KOPT-K1 (cell line): ENCODE measurements around the gene GJD4.

ENCODE experiments used
- H3K27ac ChIP-seq: fragments of 200-600 bp; sonication (generic); 2 replicates; pipeline ENCODE4 v1.5.1; 2016; ENCODE audit warnings: antibody characterized with exemption, mild to moderate bottlenecking, low read depth, low read length; ENCODE audit not compliant: poor library complexity, severe bottlenecking
- H3K36me3 ChIP-seq: fragments of 200-600 bp; sonication (generic); 2 replicates; pipeline ENCODE4 v1.5.1; 2017; ENCODE audit warnings: antibody characterized with exemption, mild to moderate bottlenecking, low read length, moderate library complexity; ENCODE audit not compliant: insufficient read depth
- H3K9me3 ChIP-seq: fragments of 200-600 bp; sonication (generic); 2 replicates; pipeline ENCODE4 v1.5.1; 2017; ENCODE audit warnings: antibody characterized with exemption, low read length, mild to moderate bottlenecking; ENCODE audit not compliant: insufficient read depth, poor library complexity, severe bottlenecking

The GJD4 gene

DNA sequence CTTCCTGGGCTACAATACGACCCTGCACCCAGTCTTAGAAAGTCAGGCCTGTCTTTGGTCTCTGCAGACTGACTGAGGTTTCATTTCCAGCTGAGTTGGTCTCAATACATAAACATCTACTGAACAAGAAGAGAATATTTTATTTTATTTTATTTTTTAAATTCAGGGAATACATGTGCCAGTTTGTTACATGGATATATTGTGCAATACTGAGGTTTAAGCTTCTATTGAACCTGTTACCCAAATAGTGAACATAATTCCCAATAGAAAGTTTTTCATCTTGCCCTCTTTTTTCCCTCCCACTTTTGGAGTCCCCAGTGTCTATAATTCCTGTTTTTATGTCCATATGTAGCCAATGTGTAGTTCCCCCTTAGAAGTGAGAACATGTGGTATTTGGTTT is 26.3 kb downstream of the GJD4 start:
- H3K9me3 ChIP-seq = no peaks in the 10 kb centered on the region

DNA sequence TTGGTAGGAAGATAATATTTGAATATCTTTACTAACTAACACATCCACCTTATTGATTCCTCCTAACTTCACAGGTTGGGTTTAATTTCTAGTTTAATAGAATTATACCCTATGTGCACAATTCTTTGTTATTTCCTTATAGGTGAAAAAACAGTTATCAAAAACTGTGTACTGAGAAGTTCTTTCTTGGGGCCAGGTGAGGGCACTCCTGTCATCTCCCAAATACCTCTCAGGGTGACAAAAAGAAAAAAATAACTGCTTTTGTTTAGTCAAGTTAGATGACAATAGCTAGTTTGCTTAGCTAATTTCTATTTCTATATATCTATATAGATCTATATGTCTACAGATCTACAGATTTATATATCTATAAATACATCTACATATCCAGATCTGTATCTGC is 26.9 kb downstream of the GJD4 start:
- Histone ChIP-seq H3K9me3 (no peaks in the 10 kb centered on the region), H3K36me3 (no peaks in the 10 kb centered on the region), H3K27ac (no peak overlapping the region)

More for the DNA sequence above, 26.3 kb downstream of the GJD4 start:
- Histone ChIP-seq H3K27ac (no peak overlapping the region), H3K36me3 (no peaks in the 10 kb centered on the region)

DNA sequence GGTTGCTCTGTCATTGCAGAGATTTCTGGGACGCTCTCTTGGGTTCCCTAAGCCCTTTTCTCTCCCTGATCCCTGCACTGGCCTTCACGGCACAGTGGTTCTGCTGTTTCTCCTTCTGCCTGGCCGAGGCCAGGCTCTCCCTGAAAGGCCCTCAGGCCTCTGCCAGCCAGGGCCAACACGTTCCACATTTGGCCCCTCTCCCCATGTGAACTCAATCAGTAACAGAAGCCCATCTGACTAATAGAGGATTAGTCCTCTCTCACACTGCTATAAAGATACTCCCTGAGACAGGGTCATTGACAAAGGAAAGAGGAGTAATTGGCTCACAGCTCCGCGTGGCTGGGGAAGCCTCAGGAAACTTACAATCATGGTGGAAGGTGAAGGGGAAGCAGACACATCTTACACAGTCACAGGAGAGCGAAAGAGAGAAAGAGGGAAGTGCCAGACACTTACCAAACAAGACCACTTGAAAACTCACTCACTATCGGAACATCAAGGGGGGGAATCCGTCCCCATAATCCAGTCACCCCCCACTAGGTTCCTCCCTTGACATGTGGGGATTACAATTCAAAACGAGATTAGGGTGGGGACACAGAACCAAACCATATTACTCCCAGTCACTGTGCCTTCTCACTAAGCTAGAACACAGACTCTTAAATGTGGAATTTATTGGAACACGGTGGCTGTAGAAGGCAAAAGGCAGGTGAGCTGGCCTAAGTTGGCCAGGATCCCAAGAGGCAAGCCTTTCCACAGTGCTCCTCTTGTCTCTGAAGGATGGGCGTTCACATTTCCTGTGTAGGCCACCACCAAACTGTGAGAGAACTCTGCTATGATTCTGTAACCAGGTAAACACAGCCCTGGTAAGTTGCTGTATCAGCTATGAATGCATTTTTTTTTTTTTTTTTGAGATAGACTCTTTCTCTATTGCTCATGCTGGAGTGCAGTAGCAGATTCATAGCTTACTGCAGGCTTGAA is 28.2 kb downstream of the GJD4 start:
- no peak overlapping the region for H3K27ac ChIP-seq
- no peaks in the 10 kb centered on the region for H3K9me3 ChIP-seq

DNA sequence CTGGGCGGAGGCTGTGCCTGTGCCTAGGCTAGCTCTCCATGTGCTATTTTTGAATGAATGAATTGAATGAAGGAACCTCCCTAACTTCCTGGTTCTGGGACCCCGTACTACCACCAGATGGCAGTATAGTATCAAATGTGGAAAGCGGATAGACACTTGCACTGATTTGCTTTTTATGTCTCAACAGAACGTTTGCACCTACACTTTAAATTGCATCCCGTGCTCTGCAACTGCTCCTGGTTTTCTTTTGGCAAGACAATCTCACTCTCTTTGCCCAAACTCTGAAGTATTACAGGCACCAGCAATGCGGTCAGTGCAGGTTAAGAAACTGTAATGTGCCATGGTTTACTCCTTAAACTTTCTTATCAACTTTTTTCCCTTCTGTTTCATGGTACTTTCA is 30.4 kb downstream of the GJD4 start:
- H3K27ac ChIP-seq = no peak overlapping the region
- no peaks in the 10 kb centered on the region for H3K9me3 ChIP-seq
- no peaks in the 10 kb centered on the region for H3K36me3 ChIP-seq

More for the DNA sequence above, 28.2 kb downstream of the GJD4 start:
- no peaks in the 10 kb centered on the region for H3K36me3 ChIP-seq

DNA sequence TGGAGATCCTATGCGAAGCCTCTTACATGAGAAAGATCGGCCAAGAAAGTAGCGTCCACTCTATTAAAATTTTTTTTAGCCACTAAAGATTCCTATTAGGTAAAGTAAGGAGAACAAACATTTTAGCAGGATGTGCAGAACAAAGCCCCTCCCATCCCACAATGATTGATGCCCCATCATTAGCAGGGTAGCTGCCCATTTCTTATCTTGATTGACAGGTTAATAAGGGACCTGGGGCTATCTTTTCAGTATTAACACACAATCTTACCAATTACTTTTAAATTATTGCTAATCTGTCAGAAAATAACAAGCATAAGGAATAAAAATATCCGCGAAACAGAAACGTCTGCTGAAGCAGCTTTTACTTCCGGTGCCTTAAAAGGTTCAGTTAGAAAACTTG is 31.8 kb downstream of the GJD4 start:
- no peak overlapping the region for H3K27ac ChIP-seq
- no peaks in the 10 kb centered on the region for H3K36me3 ChIP-seq
- peaks cover 10% of the 10 kb centered on the region for H3K9me3 ChIP-seq

DNA sequence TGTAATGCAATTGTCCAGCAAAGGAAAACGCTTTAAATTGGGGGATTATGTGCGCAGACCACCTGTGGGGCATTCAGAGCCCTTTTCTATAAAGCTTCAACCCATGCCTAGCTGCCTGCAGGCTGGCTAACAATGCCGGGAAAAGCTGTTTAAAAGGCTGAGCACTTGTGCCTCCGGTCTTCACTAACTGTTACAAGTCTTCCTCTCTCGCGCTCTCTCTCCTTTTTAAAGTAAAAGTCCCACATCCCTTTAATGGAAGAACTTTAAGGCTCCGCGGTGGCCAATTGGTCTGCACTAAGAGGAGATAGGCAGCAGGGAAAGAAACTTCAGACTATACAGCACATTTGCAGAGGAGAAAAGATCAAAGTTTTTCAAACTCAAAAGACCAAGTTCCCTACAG is 32.3 kb downstream of the GJD4 start:
- Histone ChIP-seq H3K9me3 (peaks cover 14% of the 10 kb centered on the region), H3K36me3 (no peaks in the 10 kb centered on the region), H3K27ac (no peak overlapping the region)

DNA sequence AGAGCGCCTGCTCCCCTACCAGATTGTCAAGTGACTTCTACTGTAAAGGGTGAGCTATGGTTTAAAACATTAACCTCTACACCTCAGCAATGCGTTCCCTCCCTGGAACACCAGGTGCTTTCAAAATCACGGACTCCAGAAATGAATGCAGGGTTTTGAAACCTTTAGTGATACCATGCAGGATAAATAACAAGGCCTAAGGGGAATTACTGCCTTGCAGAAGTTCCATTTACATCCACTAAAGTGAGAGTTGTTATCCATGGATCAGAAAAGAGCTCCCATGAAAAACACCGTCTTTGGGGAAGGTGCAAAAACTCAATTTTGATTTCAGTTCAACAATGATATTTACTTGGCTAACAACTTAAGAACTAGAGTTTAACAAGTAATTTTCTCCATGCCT is 33.0 kb downstream of the GJD4 start:
- peaks cover 17% of the 10 kb centered on the region for H3K9me3 ChIP-seq
- H3K36me3 ChIP-seq = no peaks in the 10 kb centered on the region
- H3K27ac ChIP-seq = no peak overlapping the region

DNA sequence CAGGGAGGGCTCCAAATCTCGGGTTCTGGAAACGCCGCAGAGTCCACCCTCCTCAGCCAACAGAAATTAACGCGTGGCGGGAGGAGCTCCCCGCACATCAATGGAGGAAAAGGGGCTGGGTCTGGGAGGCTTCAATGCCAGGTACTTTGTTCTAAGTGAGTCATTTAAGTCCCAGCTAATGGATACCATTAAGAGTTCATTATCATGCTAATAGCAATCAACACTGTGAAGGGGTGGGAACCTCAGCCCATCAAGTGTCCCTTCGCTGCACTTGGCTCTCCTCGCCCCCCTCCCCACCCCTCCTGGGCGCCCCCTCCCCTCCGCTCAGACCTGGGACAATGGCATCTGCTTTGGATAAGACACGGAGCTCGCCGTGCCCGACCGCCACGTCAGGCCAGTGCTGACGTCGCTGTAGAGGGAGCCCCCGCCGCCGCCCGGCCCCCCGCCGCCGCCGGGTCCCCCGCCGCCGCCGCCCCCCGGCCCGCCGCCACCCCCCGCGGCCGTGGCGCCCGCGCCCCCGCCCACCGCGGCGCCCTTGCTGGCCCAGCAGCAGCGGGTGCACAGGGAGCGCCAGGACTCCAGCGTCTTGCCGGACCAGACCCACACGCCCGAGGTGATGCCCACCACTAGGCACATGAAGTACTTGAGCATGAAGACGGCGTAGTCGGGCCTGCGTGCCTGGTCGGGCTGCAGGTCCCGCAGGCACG is 34.0 kb downstream of the GJD4 start:
- no peaks in the 10 kb centered on the region for H3K36me3 ChIP-seq
- peaks cover 17% of the 10 kb centered on the region for H3K9me3 ChIP-seq
- H3K27ac ChIP-seq = no peak overlapping the region

DNA sequence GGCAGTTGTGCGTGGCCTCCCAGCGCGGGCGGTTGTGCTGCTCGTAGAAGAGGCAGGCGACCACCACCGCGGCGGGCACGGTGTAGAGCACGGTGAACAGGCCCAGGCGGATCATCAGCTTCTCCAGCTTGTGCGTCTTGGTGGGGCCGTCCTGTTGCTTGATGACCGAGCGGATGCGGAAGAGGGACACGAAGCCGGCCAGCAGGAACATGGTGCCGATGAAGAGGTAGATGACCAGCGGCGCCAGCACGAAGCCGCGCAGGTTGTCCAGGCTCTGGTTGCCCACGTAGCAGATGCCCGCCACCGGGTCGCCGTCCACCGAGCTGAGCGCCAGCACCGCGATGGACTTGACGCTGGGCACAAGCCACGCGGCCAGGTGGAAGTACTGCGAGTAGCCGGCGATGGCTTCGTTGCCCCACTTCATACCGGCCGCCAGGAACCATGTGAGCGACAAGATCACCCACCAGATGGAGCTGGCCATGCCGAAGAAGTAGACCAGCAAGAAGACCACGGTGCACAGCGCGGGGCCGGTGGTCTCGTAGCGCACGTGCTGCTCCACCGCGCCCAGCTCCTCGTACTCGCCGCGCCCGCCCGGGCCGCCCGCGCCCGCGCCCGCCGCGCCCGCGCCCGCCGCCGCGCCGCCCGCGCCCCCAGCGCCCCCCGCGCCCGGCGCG is 34.7 kb downstream of the GJD4 start:
- Histone ChIP-seq H3K27ac (no peak overlapping the region), H3K36me3 (no peaks in the 10 kb centered on the region), H3K9me3 (peaks cover 17% of the 10 kb centered on the region)

DNA sequence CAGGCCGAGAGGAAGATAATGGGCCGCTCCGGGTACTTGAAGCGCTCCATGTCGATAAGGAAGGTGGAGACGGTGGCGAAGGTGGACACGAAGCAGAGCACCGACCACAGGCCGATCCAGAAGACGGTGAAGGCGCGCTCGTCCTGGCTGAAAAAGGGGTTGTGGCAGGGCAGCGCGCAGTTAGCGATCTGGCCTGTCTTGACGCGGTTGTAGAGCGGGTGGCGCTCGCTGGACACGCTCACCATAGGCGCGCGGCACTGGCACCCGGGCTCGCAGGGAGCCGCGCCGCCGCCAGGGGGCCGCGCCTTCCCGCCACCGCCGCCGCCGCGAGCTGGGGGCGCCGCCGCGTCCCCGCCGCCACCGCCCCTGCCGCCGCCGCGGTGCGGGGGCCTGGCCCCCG is 35.3 kb downstream of the GJD4 start:
- peaks cover 17% of the 10 kb centered on the region for H3K9me3 ChIP-seq
- no peak overlapping the region for H3K27ac ChIP-seq

DNA sequence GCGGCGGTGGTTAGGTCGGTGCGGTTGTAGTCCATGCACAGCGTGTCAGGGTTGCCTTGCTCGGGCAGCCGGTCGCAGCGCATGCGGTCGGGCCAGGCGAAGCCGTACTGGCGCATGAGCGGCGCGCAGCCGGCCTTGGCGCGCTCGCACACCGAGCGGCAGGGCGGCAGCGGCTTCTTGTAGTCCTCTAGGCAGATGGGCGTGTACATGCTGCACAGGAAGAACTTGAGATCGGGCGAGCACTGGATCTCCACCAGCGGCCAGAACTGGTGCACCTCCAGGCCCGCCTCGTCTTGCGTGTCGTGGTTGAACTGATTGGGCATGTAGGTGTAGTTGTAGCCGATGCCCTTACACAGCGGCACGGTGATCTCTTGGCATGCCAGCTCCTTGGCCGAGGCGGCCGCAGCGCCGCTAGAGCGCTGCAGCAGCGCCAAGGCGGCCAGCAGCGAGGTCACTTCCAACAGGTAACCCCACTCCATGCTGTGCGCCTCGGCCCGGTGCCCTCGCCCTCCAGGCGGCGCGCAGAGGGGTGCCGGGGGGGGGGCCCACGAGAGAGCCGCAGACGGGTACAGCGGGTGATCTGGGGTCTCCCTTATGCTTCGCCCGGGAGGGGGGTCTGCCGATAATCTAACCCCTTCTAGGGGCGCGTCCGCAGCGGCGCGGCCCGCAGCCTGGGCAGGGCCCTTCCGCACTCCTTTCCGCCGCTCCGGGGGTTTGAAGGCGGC is 36.0 kb downstream of the GJD4 start:
- Histone ChIP-seq H3K36me3 (no peaks in the 10 kb centered on the region), H3K9me3 (peaks cover 17% of the 10 kb centered on the region), H3K27ac (no peak overlapping the region)

More for the DNA sequence above, 35.3 kb downstream of the GJD4 start:
- H3K36me3 ChIP-seq = no peaks in the 10 kb centered on the region

DNA sequence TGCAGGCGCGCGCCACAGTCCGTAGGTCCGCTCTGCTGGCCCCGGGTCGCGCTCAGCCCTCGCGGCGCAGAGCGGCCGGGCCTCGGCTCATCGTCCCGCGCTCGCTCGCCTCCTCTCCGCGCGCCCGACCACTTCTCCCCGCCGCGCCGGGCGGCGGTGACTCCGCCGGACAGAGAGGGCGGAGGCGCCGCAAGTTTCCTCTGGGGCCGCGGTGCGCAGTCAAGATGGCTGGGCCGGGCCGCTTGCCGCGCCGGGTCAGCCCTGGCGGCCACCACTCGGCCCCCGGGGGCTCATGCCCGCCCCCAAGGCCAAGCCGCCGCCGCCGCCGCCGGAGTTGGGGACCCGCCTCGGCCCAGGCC is 36.5 kb downstream of the GJD4 start:
- Histone ChIP-seq H3K27ac (no peak overlapping the region), H3K9me3 (peaks cover 17% of the 10 kb centered on the region), H3K36me3 (no peaks in the 10 kb centered on the region)

DNA sequence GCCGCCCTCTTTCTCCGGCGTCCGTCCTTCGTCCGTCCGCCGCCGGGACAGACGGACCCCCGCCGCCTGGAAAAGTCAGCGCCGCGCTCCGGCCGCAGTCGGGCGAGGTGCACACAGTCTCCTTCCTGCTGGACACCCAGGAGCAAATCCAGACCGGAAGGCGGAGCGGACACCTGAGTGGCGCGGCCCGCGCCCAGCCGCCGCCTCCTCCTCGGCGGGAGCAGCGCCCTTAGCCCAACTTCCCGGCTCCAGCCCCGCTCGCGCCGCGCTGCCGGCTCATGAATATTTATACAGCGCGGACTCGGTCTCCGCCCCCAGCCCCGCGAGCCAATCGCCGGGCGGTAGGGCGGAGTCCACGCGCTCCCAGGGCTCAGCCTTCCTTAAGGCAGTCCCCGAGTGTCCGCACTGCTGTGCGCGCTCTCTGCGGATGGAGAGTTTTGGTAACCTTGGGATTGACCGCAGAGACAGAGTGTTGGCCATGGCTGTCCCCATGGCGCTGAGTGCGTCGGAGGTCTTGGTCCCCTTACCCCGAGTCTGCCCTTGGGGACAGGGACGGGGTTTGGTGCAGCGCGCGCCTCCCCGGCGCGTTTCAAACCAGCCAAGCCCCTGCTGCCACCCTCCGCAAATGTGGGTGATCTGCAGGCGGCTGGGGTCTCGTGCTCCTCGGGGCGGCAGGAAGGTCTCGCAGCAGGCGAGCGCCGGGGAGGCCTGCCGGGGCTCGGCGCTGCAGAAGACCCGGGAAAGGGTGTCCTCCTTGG is 37.1 kb downstream of the GJD4 start, which contains the start of gene FZD8:
Gene FZD8 (minus strand): TSS at position 262 of the 758 bp plus-strand sequence. CDS start 867 bp downstream, outside the sequence.
- no peaks in the 10 kb centered on the region for H3K36me3 ChIP-seq
- peaks cover 17% of the 10 kb centered on the region for H3K9me3 ChIP-seq
- no peak within 1 kb of the TSS for H3K27ac ChIP-seq

DNA sequence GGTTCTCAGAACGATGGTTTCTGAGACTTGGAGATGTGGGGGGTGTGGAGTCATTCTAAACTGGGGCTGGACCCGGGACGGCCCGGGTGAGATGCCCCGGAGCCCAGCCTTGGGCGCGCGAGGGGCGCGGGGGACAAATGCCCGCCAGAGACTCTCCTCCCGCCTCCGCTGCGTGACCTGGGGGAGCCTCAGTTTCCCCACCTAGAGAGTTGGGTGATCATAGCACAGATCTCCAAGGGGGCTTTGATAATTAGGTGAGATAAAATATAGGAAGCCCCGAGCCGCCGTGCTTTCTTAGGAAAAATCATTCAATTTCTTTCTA is 37.6 kb downstream of the GJD4 start:
- H3K27ac ChIP-seq = no peak overlapping the region
- H3K9me3 ChIP-seq = peaks cover 17% of the 10 kb centered on the region
- H3K36me3 ChIP-seq = no peaks in the 10 kb centered on the region
